Measurements from ENCODE around the gene MCC.

DNA sequence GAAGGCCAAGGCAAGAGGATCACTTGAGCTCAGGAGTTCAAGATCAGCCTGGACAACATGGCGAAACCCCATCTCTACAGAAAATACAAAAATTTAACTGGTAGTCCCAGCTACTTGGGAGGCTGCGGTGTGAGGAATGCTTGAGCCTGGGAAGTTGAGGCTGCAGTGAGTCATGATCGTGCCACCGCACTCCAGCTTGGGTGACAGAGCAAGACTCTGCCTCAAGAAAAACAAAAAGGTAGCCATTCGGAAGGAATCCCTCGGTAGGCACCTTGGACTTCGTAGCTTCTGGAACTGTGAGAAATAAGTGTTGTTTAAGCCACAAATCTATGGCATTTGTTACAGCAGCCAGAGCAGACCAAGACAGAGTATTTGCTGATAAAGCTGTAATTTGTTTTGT is 337.4 kb downstream of the MCC start:
- TF ChIP-seq, protein P1, sequence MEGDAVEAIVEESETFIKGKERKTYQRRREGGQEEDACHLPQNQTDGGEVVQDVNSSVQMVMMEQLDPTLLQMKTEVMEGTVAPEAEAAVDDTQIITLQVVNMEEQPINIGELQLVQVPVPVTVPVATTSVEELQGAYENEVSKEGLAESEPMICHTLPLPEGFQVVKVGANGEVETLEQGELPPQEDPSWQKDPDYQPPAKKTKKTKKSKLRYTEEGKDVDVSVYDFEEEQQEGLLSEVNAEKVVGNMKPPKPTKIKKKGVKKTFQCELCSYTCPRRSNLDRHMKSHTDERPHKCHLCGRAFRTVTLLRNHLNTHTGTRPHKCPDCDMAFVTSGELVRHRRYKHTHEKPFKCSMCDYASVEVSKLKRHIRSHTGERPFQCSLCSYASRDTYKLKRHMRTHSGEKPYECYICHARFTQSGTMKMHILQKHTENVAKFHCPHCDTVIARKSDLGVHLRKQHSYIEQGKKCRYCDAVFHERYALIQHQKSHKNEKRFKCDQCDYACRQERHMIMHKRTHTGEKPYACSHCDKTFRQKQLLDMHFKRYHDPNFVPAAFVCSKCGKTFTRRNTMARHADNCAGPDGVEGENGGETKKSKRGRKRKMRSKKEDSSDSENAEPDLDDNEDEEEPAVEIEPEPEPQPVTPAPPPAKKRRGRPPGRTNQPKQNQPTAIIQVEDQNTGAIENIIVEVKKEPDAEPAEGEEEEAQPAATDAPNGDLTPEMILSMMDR (IDR thresholded peaks at IDR 0.05), result no peak
- TF ChIP-seq POLR2A (IDR thresholded peaks at IDR 0.05), result no peak
